PC-9 (cell line): ENCODE results near the gene TLR2.

Experiments
- CTCF ChIP-seq: fragments of 200-600 bp; sonication (generic); conservative IDR thresholded peaks from 2 replicates; pipeline ENCODE4 v1.6.1; 2017; ENCODE audit warnings: mixed run types, antibody characterized with exemption, mild to moderate bottlenecking, moderate library complexity
- EZH2 ChIP-seq: fragments of 200-600 bp; sonication (generic); IDR thresholded peaks from 2 replicates; pipeline ENCODE4 v1.8.0; 2017; ENCODE audit warnings: antibody characterized with exemption, low read depth

DNA sequence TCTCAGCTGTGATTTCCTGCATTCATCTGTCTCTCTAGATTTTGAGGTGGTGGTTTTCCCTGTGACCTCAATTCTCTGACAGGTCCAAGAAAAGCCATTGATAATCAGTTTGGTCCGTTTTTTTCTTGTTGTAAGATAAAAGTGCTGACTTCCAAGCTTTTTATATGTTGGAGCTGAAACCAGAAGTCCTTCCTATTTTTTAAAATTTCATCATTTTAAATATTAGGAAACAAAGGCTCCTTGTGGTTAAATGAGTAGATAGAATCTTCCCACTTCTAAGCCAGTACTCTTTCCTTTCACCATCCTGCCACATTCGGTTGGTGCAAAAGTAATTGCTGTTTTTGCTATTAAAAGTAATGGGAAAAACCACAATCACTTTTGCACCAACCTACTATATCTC is 57.5 kb downstream of the TLR2 start:
- no peak for TF ChIP-seq EZH2
- TF ChIP-seq CTCF: no peak
